Measurements from ENCODE around the gene PTPRM.

The PTPRM gene

DNA sequence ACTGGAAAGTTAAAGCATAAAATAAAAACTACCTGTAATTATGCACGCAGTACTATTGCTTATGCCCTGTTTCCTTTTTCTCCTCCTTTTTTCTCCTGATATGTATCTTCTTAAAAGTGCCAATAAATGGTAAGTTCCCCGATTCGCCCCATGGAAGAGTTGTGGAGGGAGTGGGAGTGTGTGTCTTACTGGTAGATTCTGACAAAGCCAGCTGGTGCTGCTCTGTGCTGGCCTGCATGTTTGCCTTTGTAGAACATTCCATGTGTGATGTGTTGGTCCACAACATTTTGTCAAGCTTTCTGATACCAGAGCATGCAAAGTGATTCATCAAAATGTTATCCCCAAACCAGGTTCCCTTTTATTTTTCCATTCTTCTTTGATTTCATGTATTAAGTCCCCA is 685.3 kb downstream of the PTPRM start:
- no peak overlapping the region for H3K27ac ChIP-seq
- no peaks in the 10 kb centered on the region for H3K4me1 ChIP-seq (ENCODE audit: low read depth, poor library complexity, severe bottlenecking)
- no peaks in the 10 kb centered on the region for H3K79me2 ChIP-seq (ENCODE audit: insufficient read depth, low read depth)
- no peaks in the 10 kb centered on the region for H3K36me3 ChIP-seq (ENCODE audit: insufficient read depth)
- H2AFZ ChIP-seq (ENCODE audit: low read depth) = no peak overlapping the region
- no peak overlapping the region for H3K4me2 ChIP-seq
- TF ChIP-seq, protein P1, sequence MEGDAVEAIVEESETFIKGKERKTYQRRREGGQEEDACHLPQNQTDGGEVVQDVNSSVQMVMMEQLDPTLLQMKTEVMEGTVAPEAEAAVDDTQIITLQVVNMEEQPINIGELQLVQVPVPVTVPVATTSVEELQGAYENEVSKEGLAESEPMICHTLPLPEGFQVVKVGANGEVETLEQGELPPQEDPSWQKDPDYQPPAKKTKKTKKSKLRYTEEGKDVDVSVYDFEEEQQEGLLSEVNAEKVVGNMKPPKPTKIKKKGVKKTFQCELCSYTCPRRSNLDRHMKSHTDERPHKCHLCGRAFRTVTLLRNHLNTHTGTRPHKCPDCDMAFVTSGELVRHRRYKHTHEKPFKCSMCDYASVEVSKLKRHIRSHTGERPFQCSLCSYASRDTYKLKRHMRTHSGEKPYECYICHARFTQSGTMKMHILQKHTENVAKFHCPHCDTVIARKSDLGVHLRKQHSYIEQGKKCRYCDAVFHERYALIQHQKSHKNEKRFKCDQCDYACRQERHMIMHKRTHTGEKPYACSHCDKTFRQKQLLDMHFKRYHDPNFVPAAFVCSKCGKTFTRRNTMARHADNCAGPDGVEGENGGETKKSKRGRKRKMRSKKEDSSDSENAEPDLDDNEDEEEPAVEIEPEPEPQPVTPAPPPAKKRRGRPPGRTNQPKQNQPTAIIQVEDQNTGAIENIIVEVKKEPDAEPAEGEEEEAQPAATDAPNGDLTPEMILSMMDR (conservative IDR thresholded peaks at IDR 0.05; ENCODE audit: low read depth, low read length) = no peak
- H3K4me3 ChIP-seq (IDR thresholded peaks at IDR 0.05; ENCODE audit: insufficient read depth, low read depth, low read length) = no peak overlapping the region
- H4K20me1 ChIP-seq (ENCODE audit: insufficient read depth) = no peaks in the 10 kb centered on the region
- no peak overlapping the region for H3K9ac ChIP-seq
- no peaks in the 10 kb centered on the region for H3K27me3 ChIP-seq (ENCODE audit: insufficient read depth, low read depth)

DNA sequence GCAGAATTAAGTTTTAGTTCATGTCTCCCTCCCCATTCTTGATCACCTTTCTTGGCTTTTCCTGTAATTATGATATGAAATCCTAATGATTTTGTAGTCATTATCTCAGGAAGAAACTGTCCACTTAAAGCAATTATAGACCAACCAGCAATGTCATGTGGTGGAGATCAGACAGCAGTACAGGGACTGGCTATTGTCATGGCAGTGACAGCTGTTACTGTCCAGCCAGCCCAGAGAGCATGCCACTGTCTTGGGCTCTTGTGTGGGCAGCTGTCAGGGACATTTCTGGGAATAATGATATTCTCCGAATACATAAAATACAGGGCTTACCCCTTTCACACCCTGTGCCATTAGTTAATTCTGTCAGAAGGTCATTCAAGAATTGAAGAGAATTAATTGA is 686.8 kb downstream of the PTPRM start:
- TF ChIP-seq, protein P1 (conservative IDR thresholded peaks at IDR 0.05; ENCODE audit: low read depth, low read length) = no peak

DNA sequence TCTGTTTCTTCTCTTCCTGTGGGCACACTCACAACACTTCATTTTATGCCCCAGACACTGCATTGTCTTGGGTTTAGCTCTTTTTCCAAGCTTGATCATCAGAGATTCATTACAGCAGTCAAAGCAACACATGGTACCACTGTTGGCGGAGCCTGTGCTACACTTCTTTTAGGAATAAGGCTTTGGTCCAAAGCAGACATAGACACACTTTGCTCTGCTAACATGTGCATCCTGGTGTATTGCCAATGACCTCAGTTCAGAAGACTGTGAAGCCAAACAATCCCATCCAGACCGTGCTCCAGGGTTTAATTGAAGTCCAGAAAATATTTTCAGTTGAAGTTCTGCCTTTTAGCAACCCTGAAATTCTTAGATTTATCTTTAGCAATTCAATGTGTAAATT is 687.5 kb downstream of the PTPRM start:
- Histone ChIP-seq H3K27ac (no peak overlapping the region), H3K9ac (no peak overlapping the region), H3K4me1 (ENCODE audit: low read depth, poor library complexity, severe bottlenecking) (no peaks in the 10 kb centered on the region), H3K36me3 (ENCODE audit: insufficient read depth) (no peaks in the 10 kb centered on the region), H2AFZ (ENCODE audit: low read depth) (no peak overlapping the region), H3K79me2 (ENCODE audit: insufficient read depth, low read depth) (no peaks in the 10 kb centered on the region), H3K4me2 (no peak overlapping the region), H4K20me1 (ENCODE audit: insufficient read depth) (no peaks in the 10 kb centered on the region), H3K27me3 (ENCODE audit: insufficient read depth, low read depth) (no peaks in the 10 kb centered on the region), H3K4me3 (IDR thresholded peaks at IDR 0.05; ENCODE audit: insufficient read depth, low read depth, low read length) (no peak overlapping the region)
- TF ChIP-seq, protein P1 (conservative IDR thresholded peaks at IDR 0.05; ENCODE audit: low read depth, low read length) = no peak

More for the DNA sequence above, 686.8 kb downstream of the PTPRM start:
- no peak overlapping the region for H3K9ac ChIP-seq
- no peaks in the 10 kb centered on the region for H3K27me3 ChIP-seq (ENCODE audit: insufficient read depth, low read depth)
- no peaks in the 10 kb centered on the region for H3K4me1 ChIP-seq (ENCODE audit: low read depth, poor library complexity, severe bottlenecking)
- no peaks in the 10 kb centered on the region for H4K20me1 ChIP-seq (ENCODE audit: insufficient read depth)
- no peak overlapping the region for H3K4me2 ChIP-seq
- no peaks in the 10 kb centered on the region for H3K36me3 ChIP-seq (ENCODE audit: insufficient read depth)
- no peak overlapping the region for H3K4me3 ChIP-seq (IDR thresholded peaks at IDR 0.05; ENCODE audit: insufficient read depth, low read depth, low read length)
- no peak overlapping the region for H2AFZ ChIP-seq (ENCODE audit: low read depth)
- no peaks in the 10 kb centered on the region for H3K79me2 ChIP-seq (ENCODE audit: insufficient read depth, low read depth)
- H3K27ac ChIP-seq = no peak overlapping the region

DNA sequence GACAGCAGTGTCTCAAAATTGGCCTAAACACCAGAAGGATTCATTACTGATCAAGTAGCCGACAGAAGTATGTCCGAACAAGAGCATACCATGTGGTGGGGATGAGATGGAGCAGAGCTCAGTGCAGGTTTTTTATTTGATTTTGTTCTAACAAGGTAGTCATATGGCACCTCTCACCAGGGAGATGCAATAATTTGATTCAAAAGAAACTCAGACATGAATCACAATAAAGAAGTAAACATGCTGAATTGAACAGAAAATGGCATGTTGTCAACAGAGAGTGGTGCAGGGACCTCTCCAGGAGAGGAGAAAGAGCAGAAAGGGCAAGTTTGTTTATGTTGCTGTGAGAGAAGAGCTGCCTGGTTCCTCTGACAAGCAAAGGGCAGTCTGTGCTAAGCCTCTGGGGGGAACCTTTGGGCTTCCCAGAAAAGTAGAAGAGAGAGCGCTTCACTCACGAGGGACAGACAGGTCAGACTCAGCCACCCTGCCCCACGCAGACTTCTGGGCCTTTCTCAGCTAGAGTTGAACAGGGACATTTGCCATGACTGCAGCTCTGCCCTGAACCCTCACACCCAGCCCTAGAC is 690.8 kb downstream of the PTPRM start:
- H3K36me3 ChIP-seq (ENCODE audit: insufficient read depth) = no peaks in the 10 kb centered on the region
- H3K4me3 ChIP-seq (IDR thresholded peaks at IDR 0.05; ENCODE audit: insufficient read depth, low read depth, low read length) = no peak overlapping the region
- no peak overlapping the region for H3K9ac ChIP-seq
- H3K27me3 ChIP-seq (ENCODE audit: insufficient read depth, low read depth) = no peaks in the 10 kb centered on the region
- H2AFZ ChIP-seq (ENCODE audit: low read depth) = no peak overlapping the region
- H3K4me2 ChIP-seq = no peak overlapping the region
- H3K4me1 ChIP-seq (ENCODE audit: low read depth, poor library complexity, severe bottlenecking) = no peaks in the 10 kb centered on the region
- H3K79me2 ChIP-seq (ENCODE audit: insufficient read depth, low read depth) = no peaks in the 10 kb centered on the region
- no peaks in the 10 kb centered on the region for H4K20me1 ChIP-seq (ENCODE audit: insufficient read depth)
- no peak overlapping the region for H3K27ac ChIP-seq
- TF ChIP-seq, protein P1 (conservative IDR thresholded peaks at IDR 0.05; ENCODE audit: low read depth, low read length) = no peak

Data from KMS-11 (cell line).